Ascending aorta (tissue), 2 donors: ENCODE measurements around the gene RHBDL3. TPM values are rescaled to one million over a fixed set of nuclear protein-coding genes. Genes with fewer than 3 reads are reported as not detected.

Experiments
- DNase-seq, 2 donors: peaks; one replicate each; pipeline ENCODE4 v3.0.0-alpha.2; 2019; ENCODE audit warnings: low spot score in 2 of 2
- H3K27ac ChIP-seq, 2 donors: fragments of 200-600 bp; sonication (generic); one replicate each; pipeline ENCODE4 v1.5.1; 2016 to 2017; ENCODE audit warnings: mild to moderate bottlenecking in 1 of 2
- H3K27me3 ChIP-seq: fragments of 200-600 bp; sonication (generic); one replicate; pipeline ENCODE4 v1.5.1; 2017
- H3K36me3 ChIP-seq, 2 donors: fragments of 200-600 bp; sonication (generic); one replicate each; pipeline ENCODE4 v1.5.1; 2016
- H3K4me1 ChIP-seq, 2 donors: fragments of 200-600 bp; sonication (generic); one replicate each; pipeline ENCODE4 v1.5.1; 2016 to 2017; ENCODE audit warnings: mild to moderate bottlenecking in 1 of 2
- H3K4me3 ChIP-seq, 2 donors: fragments of 200-600 bp; sonication (generic); one replicate each; pipeline ENCODE4 v1.5.1; 2016 to 2017; ENCODE audit warnings: mild to moderate bottlenecking in 1 of 2
- H3K9me3 ChIP-seq, 2 donors: fragments of 200-600 bp; sonication (generic); one replicate each; pipeline ENCODE4 v1.5.1; 2016
- intact Hi-C: fragments of 100-400 bp; cut with DNase I; formaldehyde crosslinking; loops from one replicate; pipeline ENCODE4 v1.15.1; 2023
- total RNA-seq: library from RNA; depleted of rRNA; stranded (reverse); fragments of >200 nt; gene quantifications from one replicate; pipeline ENCODE4 v1.1.0, GENCODE V29; 2016
- TF ChIP-seq, protein P1 (sequence below), 3 experiments: fragments of 200-600 bp in 2 of 3; fragments of 450-650 bp in 1 of 3; sonication (generic) in 2 of 3; IDR thresholded peaks; one replicate each; pipeline ENCODE4 v1.5.1; 2016 to 2019; ENCODE audit warnings: antibody characterized with exemption in 3 of 3, mild to moderate bottlenecking in 1 of 3, moderate library complexity in 1 of 3

RHBDL3 gene
- total RNA-seq, 1 donor from 2014 or later = not detected

DNA sequence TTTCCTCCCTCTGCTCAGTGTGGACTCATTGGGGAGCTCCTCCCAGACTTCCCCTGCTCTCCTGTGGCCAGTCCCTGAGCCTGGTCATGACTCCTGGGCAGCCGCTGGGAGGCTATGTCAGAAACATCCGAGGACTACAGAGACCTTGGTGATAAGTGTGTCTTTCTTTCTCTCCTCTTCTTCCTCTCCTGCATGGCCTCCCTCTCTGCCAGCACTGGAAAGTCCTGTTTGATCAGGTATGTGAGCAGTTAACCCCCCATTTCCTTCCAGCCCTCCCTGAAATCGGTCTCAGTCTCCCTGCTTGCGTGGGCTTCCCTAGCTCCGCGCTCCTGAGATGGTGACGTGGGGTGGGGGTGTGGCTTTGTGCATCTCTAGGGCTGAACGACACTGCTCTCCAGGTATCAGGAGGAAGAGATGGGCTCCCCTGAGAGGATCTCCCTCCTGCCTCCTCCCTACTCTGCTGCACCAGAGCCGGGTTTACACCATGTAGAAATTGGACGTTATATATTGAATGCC lies 2.1 kb downstream of the RHBDL3 start:
- no peak for DNase-seq
- Histone ChIP-seq H3K4me1 (peaks cover 7 to 19% of the 10 kb centered on the region in 2 donors), H3K4me3 (peak overlapping the region in 1 of 2 donors; percentile 80), H3K27me3 (peaks cover 13% of the 10 kb centered on the region), H3K36me3 (no peaks in the 10 kb centered on the region), H3K27ac (no peak overlapping the region), H3K9me3 (no peaks in the 10 kb centered on the region)
- intact Hi-C loops = no loop called here
- TF ChIP-seq, protein P1, sequence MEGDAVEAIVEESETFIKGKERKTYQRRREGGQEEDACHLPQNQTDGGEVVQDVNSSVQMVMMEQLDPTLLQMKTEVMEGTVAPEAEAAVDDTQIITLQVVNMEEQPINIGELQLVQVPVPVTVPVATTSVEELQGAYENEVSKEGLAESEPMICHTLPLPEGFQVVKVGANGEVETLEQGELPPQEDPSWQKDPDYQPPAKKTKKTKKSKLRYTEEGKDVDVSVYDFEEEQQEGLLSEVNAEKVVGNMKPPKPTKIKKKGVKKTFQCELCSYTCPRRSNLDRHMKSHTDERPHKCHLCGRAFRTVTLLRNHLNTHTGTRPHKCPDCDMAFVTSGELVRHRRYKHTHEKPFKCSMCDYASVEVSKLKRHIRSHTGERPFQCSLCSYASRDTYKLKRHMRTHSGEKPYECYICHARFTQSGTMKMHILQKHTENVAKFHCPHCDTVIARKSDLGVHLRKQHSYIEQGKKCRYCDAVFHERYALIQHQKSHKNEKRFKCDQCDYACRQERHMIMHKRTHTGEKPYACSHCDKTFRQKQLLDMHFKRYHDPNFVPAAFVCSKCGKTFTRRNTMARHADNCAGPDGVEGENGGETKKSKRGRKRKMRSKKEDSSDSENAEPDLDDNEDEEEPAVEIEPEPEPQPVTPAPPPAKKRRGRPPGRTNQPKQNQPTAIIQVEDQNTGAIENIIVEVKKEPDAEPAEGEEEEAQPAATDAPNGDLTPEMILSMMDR (IDR thresholded peaks at IDR 0.05) = no peak

DNA sequence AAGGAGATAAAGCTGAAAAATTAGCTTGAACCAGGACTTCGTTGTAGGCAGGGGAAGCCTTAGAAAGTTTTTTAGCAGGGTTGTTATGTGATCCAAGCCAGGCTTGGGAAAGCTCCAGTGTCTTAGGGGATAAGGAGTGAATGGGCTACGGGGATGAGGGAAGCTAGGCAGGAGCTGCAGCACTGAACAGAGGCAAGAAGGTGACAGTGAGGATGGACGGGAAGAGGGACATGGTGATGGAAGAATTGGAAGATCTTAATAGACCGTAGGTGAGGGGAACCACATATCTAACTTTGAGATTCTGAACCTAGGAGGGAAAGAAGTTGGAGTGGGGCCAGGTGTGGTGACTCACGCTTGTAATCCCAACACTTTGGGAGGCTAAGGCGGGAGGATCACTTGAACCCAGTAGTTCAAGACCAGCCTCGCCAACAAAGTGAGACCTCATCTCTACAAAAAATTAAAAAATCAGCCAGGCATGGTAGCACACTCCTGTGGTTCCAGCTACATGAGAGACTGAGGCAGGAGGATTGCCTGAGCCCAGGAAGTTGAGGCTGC lies 3.2 kb downstream of the RHBDL3 start:
- no peaks in the 10 kb centered on the region for H3K9me3 ChIP-seq
- TF ChIP-seq, protein P1 (IDR thresholded peaks at IDR 0.05) = no peak
- peaks cover 7 to 19% of the 10 kb centered on the region in 2 donors for H3K4me1 ChIP-seq
- no peak overlapping the region for H3K4me3 ChIP-seq
- H3K36me3 ChIP-seq = no peaks in the 10 kb centered on the region
- intact Hi-C loops = no loop called here
- no peak overlapping the region for H3K27ac ChIP-seq
- peaks cover 13% of the 10 kb centered on the region for H3K27me3 ChIP-seq
- no peak for DNase-seq

DNA sequence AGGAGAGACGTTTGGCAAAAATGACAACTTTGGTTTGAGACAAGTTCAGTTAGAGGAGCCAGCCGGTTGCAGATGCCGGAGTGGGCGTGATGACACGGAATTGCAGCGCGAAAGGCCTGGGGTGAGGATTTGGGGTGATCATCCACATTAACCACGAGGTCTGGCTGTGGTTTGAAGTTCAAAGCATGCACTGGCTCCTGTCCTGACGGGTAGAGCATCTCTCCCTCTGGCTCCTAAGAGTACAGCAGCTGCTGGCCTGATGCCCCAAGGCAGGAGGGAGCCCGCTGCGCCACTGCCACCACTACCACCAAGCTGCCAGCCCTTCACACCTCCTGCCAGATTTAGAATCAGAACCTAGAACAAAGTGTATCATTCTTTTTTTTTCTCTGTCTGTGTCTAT lies 3.7 kb downstream of the RHBDL3 start:
- TF ChIP-seq, protein P1 (IDR thresholded peaks at IDR 0.05) = no peak
- H3K36me3 ChIP-seq = no peaks in the 10 kb centered on the region
- peaks cover 7 to 19% of the 10 kb centered on the region in 2 donors for H3K4me1 ChIP-seq
- H3K27ac ChIP-seq = no peak overlapping the region
- intact Hi-C loops = no loop called here
- no peaks in the 10 kb centered on the region for H3K9me3 ChIP-seq
- H3K27me3 ChIP-seq = peaks cover 13% of the 10 kb centered on the region
- no peak overlapping the region for H3K4me3 ChIP-seq
- DNase-seq = no peak

DNA sequence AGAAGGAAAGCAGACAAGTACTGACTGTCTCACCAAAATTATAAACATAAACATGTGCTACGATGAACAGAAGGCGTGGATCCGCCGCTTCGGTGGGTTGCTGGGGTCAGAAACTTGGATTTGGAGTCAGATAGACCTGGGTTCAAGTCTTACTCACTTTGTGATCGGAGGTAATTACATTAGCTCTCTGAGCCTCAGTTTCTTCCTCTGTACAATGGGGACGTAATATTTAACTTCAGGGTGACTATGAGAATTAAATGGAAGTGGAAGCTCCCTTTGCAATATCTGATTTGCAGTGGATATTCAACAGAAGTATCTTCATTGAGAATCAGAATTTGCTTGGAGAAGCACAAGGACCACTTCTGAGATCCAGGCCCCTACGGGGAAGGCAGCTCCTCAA lies 6.2 kb downstream of the RHBDL3 start:
- Histone ChIP-seq H3K36me3 (no peaks in the 10 kb centered on the region), H3K27ac (no peak overlapping the region), H3K4me3 (no peak overlapping the region), H3K4me1 (peaks cover 5 to 8% of the 10 kb centered on the region in 2 donors), H3K27me3 (peaks cover 11% of the 10 kb centered on the region), H3K9me3 (no peaks in the 10 kb centered on the region)
- DNase-seq = no peak
- TF ChIP-seq, protein P1 (IDR thresholded peaks at IDR 0.05) = no peak
- intact Hi-C loops = no loop called here

DNA sequence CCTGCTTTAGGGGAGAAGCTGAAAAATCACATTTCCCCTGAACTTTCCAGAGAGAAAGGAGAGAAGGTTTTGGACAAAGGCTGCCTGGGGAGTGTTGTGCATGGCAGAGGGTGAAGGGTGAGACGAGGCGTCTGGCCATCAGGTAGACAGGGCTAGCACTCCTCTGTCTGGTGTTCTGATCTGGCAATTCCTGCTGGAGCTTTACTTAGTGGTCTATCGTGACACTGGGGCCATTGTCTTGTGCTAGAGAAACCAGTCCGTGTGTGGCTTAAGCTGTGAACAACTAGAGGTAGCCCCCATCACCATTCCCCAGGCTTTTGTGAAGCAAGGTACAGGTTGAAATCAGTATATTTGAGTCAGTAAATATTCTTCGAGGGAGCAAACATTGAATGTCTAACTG lies 8.5 kb downstream of the RHBDL3 start:
- intact Hi-C loops = no loop called here
- H3K9me3 ChIP-seq = no peaks in the 10 kb centered on the region
- H3K27me3 ChIP-seq = no peaks in the 10 kb centered on the region
- H3K4me3 ChIP-seq = no peak overlapping the region
- DNase-seq = no peak
- no peaks in the 10 kb centered on the region for H3K36me3 ChIP-seq
- no peak overlapping the region for H3K27ac ChIP-seq
- no peaks in the 10 kb centered on the region for H3K4me1 ChIP-seq
- TF ChIP-seq, protein P1 (IDR thresholded peaks at IDR 0.05) = no peak

DNA sequence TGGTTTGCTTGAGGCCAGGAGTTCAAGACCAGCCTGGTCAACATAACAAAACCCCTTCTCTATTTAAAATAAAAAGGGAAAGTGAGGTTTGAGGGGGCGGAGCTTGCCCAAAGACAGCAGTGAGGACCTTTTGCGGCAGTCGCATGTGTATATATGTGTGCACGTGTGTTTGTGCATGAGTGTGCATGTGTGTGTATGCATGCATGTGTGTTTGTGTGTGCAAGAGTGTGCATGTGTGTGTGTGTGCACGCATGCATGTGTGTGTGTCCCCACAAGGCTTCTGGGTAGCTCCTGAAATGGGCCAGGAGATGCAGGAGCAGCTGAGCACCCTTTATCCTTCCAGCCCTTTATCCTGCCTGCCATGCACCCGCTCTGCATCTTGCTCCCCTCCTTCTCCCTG lies 9.0 kb downstream of the RHBDL3 start:
- H3K4me1 ChIP-seq = no peaks in the 10 kb centered on the region
- TF ChIP-seq, protein P1 (IDR thresholded peaks at IDR 0.05) = no peak
- intact Hi-C loops = no loop called here
- no peak overlapping the region for H3K4me3 ChIP-seq
- DNase-seq = no peak
- no peak overlapping the region for H3K27ac ChIP-seq
- no peaks in the 10 kb centered on the region for H3K36me3 ChIP-seq
- H3K9me3 ChIP-seq = no peaks in the 10 kb centered on the region
- no peaks in the 10 kb centered on the region for H3K27me3 ChIP-seq
